ENCODE data around the gene KRT6A.

DNA sequence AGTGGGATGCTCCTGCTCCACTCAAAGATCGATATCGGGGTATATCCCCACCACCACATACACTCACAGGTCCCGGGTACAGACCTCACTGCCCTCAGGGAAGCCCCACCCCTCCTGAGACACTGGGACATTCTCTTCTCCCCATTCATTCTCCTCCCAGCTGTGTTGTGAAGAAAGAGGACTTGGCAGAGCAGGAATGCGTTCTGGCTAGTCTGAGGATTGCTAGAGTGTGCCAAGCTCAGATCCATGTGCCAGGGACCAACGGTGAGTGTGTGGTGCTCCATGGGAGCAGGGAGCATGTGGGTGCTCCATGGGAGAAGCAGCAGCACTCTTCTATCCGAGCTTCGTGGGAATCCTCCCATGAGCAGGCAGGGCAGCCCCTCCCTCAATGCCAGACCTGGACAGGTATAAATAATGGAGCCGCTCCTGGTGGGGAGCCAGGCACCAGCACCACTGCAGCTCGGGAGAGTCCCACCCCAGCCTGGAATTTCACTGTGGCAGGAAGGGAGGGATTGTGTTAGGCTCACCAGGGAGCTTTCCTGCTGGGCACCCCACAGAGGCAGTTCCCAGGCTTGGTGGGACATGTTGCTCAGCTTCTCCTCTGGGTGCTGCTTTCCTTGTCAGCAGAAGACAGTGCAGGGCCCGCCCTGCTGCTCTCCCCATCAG, 29.4 kb upstream of the KRT6A start:
- TF ChIP-seq CTCF (conservative IDR thresholded peaks at IDR 0.05; ENCODE audit: low read length) (no peak), EZH2phosphoT487 (IDR thresholded peaks at IDR 0.05; ENCODE audit: borderline replicate concordance) (no peak)
